Gastroesophageal sphincter (tissue), 4 donors: ENCODE data around the gene RNF126. TPM values are rescaled to one million over a fixed set of nuclear protein-coding genes. Genes with fewer than 3 reads are reported as not detected.

ENCODE experiments used
- ATAC-seq: fragments of 150-250 bp; one replicate; pipeline ENCODE4 v1.9.1; 2016; ENCODE audit warnings: mild to moderate bottlenecking, moderate library complexity
- H3K27ac ChIP-seq, 4 donors: fragments of 200-600 bp; sonication (generic) in 3 of 4; 1 replicate in 3 of 4; 2 replicates in 1 of 4; pipeline ENCODE4 v1.5.1; 2016 to 2019
- H3K27me3 ChIP-seq: fragments of 200-600 bp; sonication (generic); one replicate; pipeline ENCODE4 v1.5.1; 2019
- H3K36me3 ChIP-seq, 2 donors: fragments of 200-600 bp; sonication (generic); one replicate each; pipeline ENCODE4 v1.5.1; 2019; ENCODE audit warnings: control low read depth in 1 of 2
- H3K4me1 ChIP-seq, 3 donors: fragments of 200-600 bp; sonication (generic); 1 replicate in 2 of 3; 2 replicates in 1 of 3; pipeline ENCODE4 v1.5.1; 2016 to 2019; ENCODE audit warnings: control low read depth in 2 of 3
- H3K4me3 ChIP-seq, 2 donors: fragments of 200-600 bp; sonication (generic); one replicate each; pipeline ENCODE4 v1.5.1; 2019; ENCODE audit warnings: mild to moderate bottlenecking in 1 of 2, moderate library complexity in 1 of 2
- H3K9me3 ChIP-seq, 3 donors: fragments of 200-600 bp; sonication (generic); one replicate each; pipeline ENCODE4 v1.5.1; 2017 to 2019; ENCODE audit warnings: control low read depth in 2 of 3
- CTCF ChIP-seq, 4 experiments: fragments of 200-600 bp in 2 of 4; fragments of 450-650 bp in 2 of 4; sonication (generic) in 1 of 4; IDR thresholded peaks; one replicate each; pipeline ENCODE4 v1.5.1; 2017 to 2019; ENCODE audit warnings: antibody characterized with exemption in 4 of 4, mild to moderate bottlenecking in 2 of 4, moderate library complexity in 2 of 4
- EP300 ChIP-seq: sonication (generic); formaldehyde crosslinking; IDR thresholded peaks from one replicate; pipeline ENCODE4 v1.6.1; 2017; ENCODE audit warnings: antibody characterized with exemption, mild to moderate bottlenecking
- POLR2A ChIP-seq, 2 donors: fragments of 450-650 bp; IDR thresholded peaks; one replicate each; pipeline ENCODE4 v1.6.1; 2017; ENCODE audit warnings: antibody characterized with exemption in 2 of 2, mild to moderate bottlenecking in 2 of 2, moderate library complexity in 1 of 2
- POLR2AphosphoS5 ChIP-seq: sonication (generic); formaldehyde crosslinking; IDR thresholded peaks from one replicate; pipeline ENCODE4 v1.6.1; 2017; ENCODE audit warnings: antibody characterized with exemption
- WGBS, 2 donors: methylation state at CpG; one replicate each; pipeline ENCODE4 v1.1.5; 2018; ENCODE audit warnings: low coverage in 1 of 2; 5-methylcytosine and 5-hydroxymethylcytosine counted together
- total RNA-seq, 4 donors: library from RNA; depleted of rRNA; stranded (reverse); fragments of >200 nt; gene quantifications; one replicate each; pipeline ENCODE4 v1.1.0, GENCODE V29; 2016

The RNF126 gene
- total RNA-seq, 4 donors from 2014 or later, result 47.7 to 57.9 (median 52.0) TPM

GRCh38 chr19:639253-640160 lies 23.5 kb downstream of the RNF126 start, which contains the start of gene FGF22:
Gene FGF22 (plus strand): TSS chr19:639879. CDS start chr19:639926, 47 bp downstream.
- peak within 1 kb of the TSS; percentile 27 to 55 for H3K4me3 ChIP-seq
- peaks cover 0 to 2% of the 10 kb centered on the region in 2 donors for H3K36me3 ChIP-seq
- peak within 1 kb of the TSS in 3 of 4 donors; percentile 56 to 75 (median 69) for H3K27ac ChIP-seq
- H3K27me3 ChIP-seq, result no peaks in the 10 kb centered on the region
- peak in 3 of 4 experiments; percentile 7 to 31 (median 19) for TF ChIP-seq CTCF (IDR thresholded peaks at IDR 0.05)
- peak; percentile 10 for TF ChIP-seq POLR2AphosphoS5
- TF ChIP-seq EP300, result no peak
- peak in 1 of 2 donors; percentile 20 for TF ChIP-seq POLR2A (IDR thresholded peaks at IDR 0.05)
- peaks cover 0 to 26% (median 9%) of the 10 kb centered on the region in 3 donors for H3K4me1 ChIP-seq
- WGBS, 2 donors, result 3 to 6% methylated on average over 9 to 10 of the region's 109 CpGs
- no peaks in the 10 kb centered on the region for H3K9me3 ChIP-seq
- ATAC-seq, result peak; percentile 95

GRCh38 chr19:638906-639252 lies 24.1 kb downstream of the RNF126 start:
- TF ChIP-seq EP300, result no peak
- no peak for TF ChIP-seq POLR2AphosphoS5
- TF ChIP-seq POLR2A (IDR thresholded peaks at IDR 0.05), result no peak
- no peak for TF ChIP-seq CTCF (IDR thresholded peaks at IDR 0.05)
- no peaks in the 10 kb centered on the region for H3K27me3 ChIP-seq
- no peaks in the 10 kb centered on the region for H3K36me3 ChIP-seq
- no peak for ATAC-seq
- H3K9me3 ChIP-seq, result no peaks in the 10 kb centered on the region
- peak overlapping the region in 2 of 4 donors; percentile 62 to 69 for H3K27ac ChIP-seq
- peaks cover 3 to 32% (median 14%) of the 10 kb centered on the region in 3 donors for H3K4me1 ChIP-seq
- H3K4me3 ChIP-seq, result peak overlapping the region; percentile 27 to 55
- 80% methylated on average over 1 of the region's 17 CpGs; no CpG with 5 or more reads in 1 of the 2 donors for WGBS, 2 donors

GRCh38 chr19:634975-635652 lies 27.9 kb downstream of the RNF126 start:
- H3K27ac ChIP-seq, result no peak overlapping the region
- H3K27me3 ChIP-seq, result no peaks in the 10 kb centered on the region
- H3K9me3 ChIP-seq, result no peaks in the 10 kb centered on the region
- peaks cover 0 to 12% of the 10 kb centered on the region in 2 donors for H3K36me3 ChIP-seq
- no peak for ATAC-seq
- no peak overlapping the region for H3K4me3 ChIP-seq
- peaks cover 3 to 59% (median 24%) of the 10 kb centered on the region in 3 donors for H3K4me1 ChIP-seq
- no peak for TF ChIP-seq EP300
- no peak for TF ChIP-seq POLR2A (IDR thresholded peaks at IDR 0.05)
- no peak for TF ChIP-seq CTCF (IDR thresholded peaks at IDR 0.05)
- no peak for TF ChIP-seq POLR2AphosphoS5
- 81 to 86% methylated on average over 7 to 11 of the region's 16 CpGs for WGBS, 2 donors

GRCh38 chr19:633786-634639 lies 29.0 kb downstream of the RNF126 start:
- peak; percentile 4 for ATAC-seq
- TF ChIP-seq POLR2A (IDR thresholded peaks at IDR 0.05) (no peak), CTCF (IDR thresholded peaks at IDR 0.05) (no peak), EP300 (no peak), POLR2AphosphoS5 (no peak)
- 4 to 20% methylated on average over 5 to 19 of the region's 32 CpGs for WGBS, 2 donors
- no peaks in the 10 kb centered on the region for H3K27me3 ChIP-seq
- peak overlapping the region; percentile 73 to 90 for H3K4me3 ChIP-seq
- no peaks in the 10 kb centered on the region for H3K9me3 ChIP-seq
- peak overlapping the region in 2 of 4 donors; percentile 80 to 81 for H3K27ac ChIP-seq
- H3K4me1 ChIP-seq, result peaks cover 3 to 60% (median 20%) of the 10 kb centered on the region in 3 donors
- H3K36me3 ChIP-seq, result peaks cover 0 to 23% of the 10 kb centered on the region in 2 donors
